HepG2 (cell line): ENCODE data around the gene INPP5E. TPM values are rescaled to one million over a fixed set of nuclear protein-coding genes. Genes with fewer than 3 reads are reported as not detected.

Experiments
- ARNT2 ChIP-seq: sonication (generic); formaldehyde crosslinking; IDR thresholded peaks from 2 replicates; pipeline ENCODE4 v1.8.0; 2022; ENCODE audit warnings: mild to moderate bottlenecking, low read depth, missing genetic modification reagents, moderate library complexity
- EP300 ChIP-seq, 3 experiments: sonication (generic) in 1 of 3; formaldehyde crosslinking in 1 of 3; IDR thresholded peaks; 2 replicates each; pipeline versions ENCODE4 v1.5.1 to v1.6.1; 2011 to 2020; ENCODE audit warnings: low read depth in 2 of 3, low read length in 2 of 3, borderline replicate concordance in 1 of 3, improper control_type of control experiment in 1 of 3, mild to moderate bottlenecking in 1 of 3, missing genetic modification reagents in 1 of 3, moderate library complexity in 1 of 3
- FOXA1 ChIP-seq, 2 experiments: fragments of 450-650 bp in 1 of 2; sonication (generic) in 1 of 2; formaldehyde crosslinking in 1 of 2; IDR thresholded peaks; 2 replicates each; pipeline versions ENCODE4 v1.4.0 to v1.6.1; 2016 to 2020; ENCODE audit warnings: missing genetic modification reagents in 1 of 2
- PCBP1 ChIP-seq: fragments of 200-400 bp; formaldehyde crosslinking; IDR thresholded peaks from 2 replicates; pipeline ENCODE4 v1.6.1; 2017; ENCODE audit warnings: mild to moderate bottlenecking, low read depth, low read length, borderline replicate concordance
- REPIN1 ChIP-seq: sonication (generic); formaldehyde crosslinking; IDR thresholded peaks from 2 replicates; pipeline ENCODE4 v1.8.0; 2022; ENCODE audit warnings: missing genetic modification reagents, low read depth, mild to moderate bottlenecking, borderline replicate concordance
- SYNCRIP ChIP-seq: fragments of 200-400 bp; formaldehyde crosslinking; IDR thresholded peaks from 2 replicates; pipeline ENCODE4 v1.6.1; 2018; ENCODE audit warnings: mild to moderate bottlenecking, low read depth, low read length; ENCODE audit not compliant: insufficient read depth
- ZNF329 ChIP-seq: sonication (generic); formaldehyde crosslinking; IDR thresholded peaks from 2 replicates; pipeline ENCODE4 v1.9.0; 2021; ENCODE audit warnings: low read depth, mild to moderate bottlenecking, missing genetic modification reagents
- ZNF446 ChIP-seq: sonication (generic); formaldehyde crosslinking; IDR thresholded peaks from 2 replicates; pipeline ENCODE4 v1.5.0; 2020; ENCODE audit warnings: mild to moderate bottlenecking, missing genetic modification reagents
- ZNF672 ChIP-seq: sonication (generic); formaldehyde crosslinking; IDR thresholded peaks from 2 replicates; pipeline ENCODE4 v1.8.1; 2022; ENCODE audit warnings: missing genetic modification reagents
- polyA plus RNA-seq, 8 experiments: library from polyadenylated mRNA; depleted of rRNA in 3 of 8; stranded (reverse) in 7 of 8; unstranded in 1 of 8; fragments of >200 nt; fragmentation: Illumina TruSeq in 4 of 8; extraction: Trizol in 4 of 8; gene quantifications; 2 replicates each; pipeline versions ENCODE4 v1.2.1 to v1.2.3, GENCODE V29; 2011 to 2016; ENCODE audit warnings: low read depth in 4 of 8, missing spikeins in 1 of 8, mixed read lengths in 1 of 8; ENCODE audit not compliant: insufficient read depth in 1 of 8
- total RNA-seq, 5 experiments: library from RNA; depleted of rRNA; stranded (reverse); fragments of >200 nt; fragmentation: Illumina TruSeq; extraction: Trizol; gene quantifications; 2 replicates each; pipeline ENCODE4 v1.2.3, GENCODE V29; 2016; ENCODE audit warnings: low read depth in 1 of 5
- TF ChIP-seq, protein P1 (sequence below): sonication (generic); formaldehyde crosslinking; IDR thresholded peaks from 2 replicates; pipeline ENCODE4 v1.4.0; 2020; ENCODE audit warnings: missing genetic modification reagents
- TF ChIP-seq, protein P2 (sequence below): sonication (generic); formaldehyde crosslinking; IDR thresholded peaks from 2 replicates; pipeline ENCODE4 v1.5.1; 2020; ENCODE audit warnings: mild to moderate bottlenecking, missing genetic modification reagents, borderline replicate concordance
- TF ChIP-seq, protein P3 (sequence below): sonication (generic); formaldehyde crosslinking; IDR thresholded peaks from 2 replicates; pipeline ENCODE4 v1.8.0; 2022; ENCODE audit warnings: mild to moderate bottlenecking, missing genetic modification reagents; ENCODE audit not compliant: insufficient replicate concordance
- TF ChIP-seq, protein P4 (sequence below): sonication (generic); formaldehyde crosslinking; conservative IDR thresholded peaks from 2 replicates; pipeline ENCODE4 v1.8.0; 2022; ENCODE audit warnings: missing genetic modification reagents

The INPP5E gene
- total and polyA plus RNA-seq, 2 of the 13 experiments (the other 11 are each of a cell fraction or from before 2014, with no cell fraction given) = 5.5 TPM

DNA sequence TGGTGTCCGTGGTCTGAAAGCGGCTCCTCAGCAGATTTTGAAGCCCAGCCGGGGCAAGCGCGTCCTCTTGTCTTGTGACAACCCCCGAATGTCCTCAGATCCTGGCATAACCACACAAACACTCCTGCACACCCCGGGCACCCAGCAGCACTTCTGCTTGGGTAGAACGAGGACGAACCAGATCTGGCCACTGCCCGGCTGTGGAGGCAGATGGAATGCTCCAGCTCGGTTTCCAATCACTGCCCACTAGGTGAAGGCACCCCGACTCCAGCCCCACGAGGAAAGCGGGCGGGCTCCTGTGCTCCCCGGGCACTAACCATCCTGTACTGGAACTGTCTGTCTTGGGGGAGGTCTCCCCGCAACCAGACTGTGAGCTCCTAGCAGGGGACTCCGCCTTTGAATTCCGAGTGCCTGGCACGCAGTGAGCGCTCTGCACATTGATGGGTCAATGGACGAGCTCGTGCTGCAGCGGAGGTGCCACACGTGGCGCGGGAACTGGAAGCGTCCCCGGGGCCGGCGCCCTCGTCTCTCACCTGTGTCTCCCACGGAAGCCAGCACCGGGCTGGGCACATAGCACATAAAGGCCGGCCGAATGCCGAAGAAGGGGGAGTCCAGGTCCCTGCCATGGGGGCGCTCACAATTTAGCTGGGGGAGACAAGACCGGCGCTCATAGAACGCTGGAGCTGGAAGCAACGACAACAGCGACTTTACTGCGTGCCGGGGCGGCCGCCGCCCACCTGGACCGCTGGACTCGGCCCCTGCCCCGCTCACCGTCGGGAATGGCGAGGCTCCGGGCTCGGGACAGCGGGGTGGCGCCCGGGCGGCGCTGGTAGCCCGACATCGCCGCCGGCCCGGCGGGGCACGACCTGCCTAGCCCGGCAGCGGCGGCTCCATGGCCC lies 29.8 kb downstream of the INPP5E start (continued):
- no peak for TF ChIP-seq ARNT2 (CRISPR knock-in tag)
- no peak for TF ChIP-seq ZNF446 (CRISPR knock-in tag)
- TF ChIP-seq FOXA1 (IDR thresholded peaks at IDR 0.05) = no peak
- no peak for TF ChIP-seq FOXA1 (CRISPR knock-in tag; IDR thresholded peaks at IDR 0.05)
- TF ChIP-seq, protein P1, sequence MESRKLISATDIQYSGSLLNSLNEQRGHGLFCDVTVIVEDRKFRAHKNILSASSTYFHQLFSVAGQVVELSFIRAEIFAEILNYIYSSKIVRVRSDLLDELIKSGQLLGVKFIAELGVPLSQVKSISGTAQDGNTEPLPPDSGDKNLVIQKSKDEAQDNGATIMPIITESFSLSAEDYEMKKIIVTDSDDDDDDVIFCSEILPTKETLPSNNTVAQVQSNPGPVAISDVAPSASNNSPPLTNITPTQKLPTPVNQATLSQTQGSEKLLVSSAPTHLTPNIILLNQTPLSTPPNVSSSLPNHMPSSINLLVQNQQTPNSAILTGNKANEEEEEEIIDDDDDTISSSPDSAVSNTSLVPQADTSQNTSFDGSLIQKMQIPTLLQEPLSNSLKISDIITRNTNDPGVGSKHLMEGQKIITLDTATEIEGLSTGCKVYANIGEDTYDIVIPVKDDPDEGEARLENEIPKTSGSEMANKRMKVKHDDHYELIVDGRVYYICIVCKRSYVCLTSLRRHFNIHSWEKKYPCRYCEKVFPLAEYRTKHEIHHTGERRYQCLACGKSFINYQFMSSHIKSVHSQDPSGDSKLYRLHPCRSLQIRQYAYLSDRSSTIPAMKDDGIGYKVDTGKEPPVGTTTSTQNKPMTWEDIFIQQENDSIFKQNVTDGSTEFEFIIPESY (CRISPR knock-in tag) = no peak
- TF ChIP-seq, protein P2, sequence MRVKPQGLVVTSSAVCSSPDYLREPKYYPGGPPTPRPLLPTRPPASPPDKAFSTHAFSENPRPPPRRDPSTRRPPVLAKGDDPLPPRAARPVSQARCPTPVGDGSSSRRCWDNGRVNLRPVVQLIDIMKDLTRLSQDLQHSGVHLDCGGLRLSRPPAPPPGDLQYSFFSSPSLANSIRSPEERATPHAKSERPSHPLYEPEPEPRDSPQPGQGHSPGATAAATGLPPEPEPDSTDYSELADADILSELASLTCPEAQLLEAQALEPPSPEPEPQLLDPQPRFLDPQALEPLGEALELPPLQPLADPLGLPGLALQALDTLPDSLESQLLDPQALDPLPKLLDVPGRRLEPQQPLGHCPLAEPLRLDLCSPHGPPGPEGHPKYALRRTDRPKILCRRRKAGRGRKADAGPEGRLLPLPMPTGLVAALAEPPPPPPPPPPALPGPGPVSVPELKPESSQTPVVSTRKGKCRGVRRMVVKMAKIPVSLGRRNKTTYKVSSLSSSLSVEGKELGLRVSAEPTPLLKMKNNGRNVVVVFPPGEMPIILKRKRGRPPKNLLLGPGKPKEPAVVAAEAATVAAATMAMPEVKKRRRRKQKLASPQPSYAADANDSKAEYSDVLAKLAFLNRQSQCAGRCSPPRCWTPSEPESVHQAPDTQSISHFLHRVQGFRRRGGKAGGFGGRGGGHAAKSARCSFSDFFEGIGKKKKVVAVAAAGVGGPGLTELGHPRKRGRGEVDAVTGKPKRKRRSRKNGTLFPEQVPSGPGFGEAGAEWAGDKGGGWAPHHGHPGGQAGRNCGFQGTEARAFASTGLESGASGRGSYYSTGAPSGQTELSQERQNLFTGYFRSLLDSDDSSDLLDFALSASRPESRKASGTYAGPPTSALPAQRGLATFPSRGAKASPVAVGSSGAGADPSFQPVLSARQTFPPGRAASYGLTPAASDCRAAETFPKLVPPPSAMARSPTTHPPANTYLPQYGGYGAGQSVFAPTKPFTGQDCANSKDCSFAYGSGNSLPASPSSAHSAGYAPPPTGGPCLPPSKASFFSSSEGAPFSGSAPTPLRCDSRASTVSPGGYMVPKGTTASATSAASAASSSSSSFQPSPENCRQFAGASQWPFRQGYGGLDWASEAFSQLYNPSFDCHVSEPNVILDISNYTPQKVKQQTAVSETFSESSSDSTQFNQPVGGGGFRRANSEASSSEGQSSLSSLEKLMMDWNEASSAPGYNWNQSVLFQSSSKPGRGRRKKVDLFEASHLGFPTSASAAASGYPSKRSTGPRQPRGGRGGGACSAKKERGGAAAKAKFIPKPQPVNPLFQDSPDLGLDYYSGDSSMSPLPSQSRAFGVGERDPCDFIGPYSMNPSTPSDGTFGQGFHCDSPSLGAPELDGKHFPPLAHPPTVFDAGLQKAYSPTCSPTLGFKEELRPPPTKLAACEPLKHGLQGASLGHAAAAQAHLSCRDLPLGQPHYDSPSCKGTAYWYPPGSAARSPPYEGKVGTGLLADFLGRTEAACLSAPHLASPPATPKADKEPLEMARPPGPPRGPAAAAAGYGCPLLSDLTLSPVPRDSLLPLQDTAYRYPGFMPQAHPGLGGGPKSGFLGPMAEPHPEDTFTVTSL (CRISPR knock-in tag) = no peak
- no peak for TF ChIP-seq ZNF329 (CRISPR knock-in tag)
- no peak for TF ChIP-seq EP300 (IDR thresholded peaks at IDR 0.05; ENCODE audit: low read depth in 2 of 2, low read length in 2 of 2)
- no peak for TF ChIP-seq EP300 (CRISPR knock-in tag; IDR thresholded peaks at IDR 0.05; ENCODE audit: borderline replicate concordance)
- TF ChIP-seq, protein P3, sequence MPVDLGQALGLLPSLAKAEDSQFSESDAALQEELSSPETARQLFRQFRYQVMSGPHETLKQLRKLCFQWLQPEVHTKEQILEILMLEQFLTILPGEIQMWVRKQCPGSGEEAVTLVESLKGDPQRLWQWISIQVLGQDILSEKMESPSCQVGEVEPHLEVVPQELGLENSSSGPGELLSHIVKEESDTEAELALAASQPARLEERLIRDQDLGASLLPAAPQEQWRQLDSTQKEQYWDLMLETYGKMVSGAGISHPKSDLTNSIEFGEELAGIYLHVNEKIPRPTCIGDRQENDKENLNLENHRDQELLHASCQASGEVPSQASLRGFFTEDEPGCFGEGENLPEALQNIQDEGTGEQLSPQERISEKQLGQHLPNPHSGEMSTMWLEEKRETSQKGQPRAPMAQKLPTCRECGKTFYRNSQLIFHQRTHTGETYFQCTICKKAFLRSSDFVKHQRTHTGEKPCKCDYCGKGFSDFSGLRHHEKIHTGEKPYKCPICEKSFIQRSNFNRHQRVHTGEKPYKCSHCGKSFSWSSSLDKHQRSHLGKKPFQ (CRISPR knock-in tag) = no peak
- no peak for TF ChIP-seq REPIN1 (CRISPR knock-in tag)
- no peak for TF ChIP-seq PCBP1
- no peak for TF ChIP-seq ZNF672 (CRISPR knock-in tag)
- TF ChIP-seq SYNCRIP = no peak
- TF ChIP-seq, protein P4, sequence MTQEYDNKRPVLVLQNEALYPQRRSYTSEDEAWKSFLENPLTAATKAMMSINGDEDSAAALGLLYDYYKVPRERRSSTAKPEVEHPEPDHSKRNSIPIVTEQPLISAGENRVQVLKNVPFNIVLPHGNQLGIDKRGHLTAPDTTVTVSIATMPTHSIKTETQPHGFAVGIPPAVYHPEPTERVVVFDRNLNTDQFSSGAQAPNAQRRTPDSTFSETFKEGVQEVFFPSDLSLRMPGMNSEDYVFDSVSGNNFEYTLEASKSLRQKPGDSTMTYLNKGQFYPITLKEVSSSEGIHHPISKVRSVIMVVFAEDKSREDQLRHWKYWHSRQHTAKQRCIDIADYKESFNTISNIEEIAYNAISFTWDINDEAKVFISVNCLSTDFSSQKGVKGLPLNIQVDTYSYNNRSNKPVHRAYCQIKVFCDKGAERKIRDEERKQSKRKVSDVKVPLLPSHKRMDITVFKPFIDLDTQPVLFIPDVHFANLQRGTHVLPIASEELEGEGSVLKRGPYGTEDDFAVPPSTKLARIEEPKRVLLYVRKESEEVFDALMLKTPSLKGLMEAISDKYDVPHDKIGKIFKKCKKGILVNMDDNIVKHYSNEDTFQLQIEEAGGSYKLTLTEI (CRISPR knock-in tag) = no peak
